GM12873 (cell line): ENCODE data around the gene OSER1.

Source experiments
- TF ChIP-seq, protein P1 (sequence below): IDR thresholded peaks from 2 replicates; pipeline ENCODE4 v1.5.1; 2012; ENCODE audit warnings: low read depth, mild to moderate bottlenecking, moderate library complexity, low read length, control low read depth; ENCODE audit not compliant: insufficient read depth; ENCODE audit errors: missing control alignments

The OSER1 gene

DNA sequence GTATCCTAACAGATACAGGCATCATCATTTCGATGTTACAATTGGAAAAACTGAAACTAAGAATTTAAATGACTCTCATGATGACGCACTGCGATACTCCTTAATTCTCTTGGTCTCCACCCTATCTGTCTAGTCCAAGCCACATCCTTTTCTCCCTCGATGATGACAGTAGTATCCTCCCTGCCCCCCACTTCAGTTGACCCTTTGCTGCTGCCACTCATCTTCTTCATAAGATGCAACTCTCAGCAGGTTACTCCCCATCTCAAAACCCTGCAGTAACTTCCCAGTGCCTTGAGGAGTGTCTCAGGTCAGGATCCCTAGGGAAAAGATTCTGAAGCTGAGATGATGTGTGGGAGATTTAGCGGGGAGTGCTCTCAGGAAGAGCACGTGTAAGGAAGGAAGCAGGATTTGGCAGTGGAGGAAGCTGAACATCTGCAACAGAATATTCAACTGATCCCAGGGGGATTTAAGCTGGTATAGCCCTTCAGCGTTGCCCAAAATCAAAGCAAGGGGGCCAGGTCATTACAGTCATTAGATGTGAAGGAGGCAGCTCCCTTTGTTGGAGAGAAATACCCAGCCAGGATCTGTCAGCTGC, 39.7 kb downstream of the OSER1 start:
- TF ChIP-seq, protein P1, sequence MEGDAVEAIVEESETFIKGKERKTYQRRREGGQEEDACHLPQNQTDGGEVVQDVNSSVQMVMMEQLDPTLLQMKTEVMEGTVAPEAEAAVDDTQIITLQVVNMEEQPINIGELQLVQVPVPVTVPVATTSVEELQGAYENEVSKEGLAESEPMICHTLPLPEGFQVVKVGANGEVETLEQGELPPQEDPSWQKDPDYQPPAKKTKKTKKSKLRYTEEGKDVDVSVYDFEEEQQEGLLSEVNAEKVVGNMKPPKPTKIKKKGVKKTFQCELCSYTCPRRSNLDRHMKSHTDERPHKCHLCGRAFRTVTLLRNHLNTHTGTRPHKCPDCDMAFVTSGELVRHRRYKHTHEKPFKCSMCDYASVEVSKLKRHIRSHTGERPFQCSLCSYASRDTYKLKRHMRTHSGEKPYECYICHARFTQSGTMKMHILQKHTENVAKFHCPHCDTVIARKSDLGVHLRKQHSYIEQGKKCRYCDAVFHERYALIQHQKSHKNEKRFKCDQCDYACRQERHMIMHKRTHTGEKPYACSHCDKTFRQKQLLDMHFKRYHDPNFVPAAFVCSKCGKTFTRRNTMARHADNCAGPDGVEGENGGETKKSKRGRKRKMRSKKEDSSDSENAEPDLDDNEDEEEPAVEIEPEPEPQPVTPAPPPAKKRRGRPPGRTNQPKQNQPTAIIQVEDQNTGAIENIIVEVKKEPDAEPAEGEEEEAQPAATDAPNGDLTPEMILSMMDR = no peak

DNA sequence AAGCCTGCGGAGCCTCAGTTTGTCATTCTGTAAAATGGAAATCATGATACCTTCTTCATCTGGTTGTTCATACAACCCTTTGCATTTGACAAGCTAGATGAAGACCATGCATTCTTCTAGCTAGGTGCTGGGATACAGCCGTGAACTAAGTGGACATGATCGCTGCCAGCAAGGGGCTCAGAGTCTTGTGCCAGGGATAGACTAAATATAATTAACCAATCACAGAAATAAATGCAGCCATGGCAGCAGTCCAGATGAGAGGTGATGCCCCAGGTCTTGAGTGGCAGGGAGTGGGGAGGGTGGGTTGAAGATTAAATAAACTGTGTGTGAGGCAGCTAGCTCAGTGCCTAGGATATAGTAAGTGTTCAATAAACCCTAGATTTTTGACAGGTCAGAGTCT, 42.8 kb downstream of the OSER1 start:
- TF ChIP-seq, protein P1 = no peak

- TF ChIP-seq, protein P1 = no peak
These were observed 44.1 kb downstream of the OSER1 start for GRCh38 chr20:44166477-44166876.

GRCh38 chr20:44166008-44166407, 44.6 kb downstream of the OSER1 start:
- TF ChIP-seq, protein P1 = no peak

DNA sequence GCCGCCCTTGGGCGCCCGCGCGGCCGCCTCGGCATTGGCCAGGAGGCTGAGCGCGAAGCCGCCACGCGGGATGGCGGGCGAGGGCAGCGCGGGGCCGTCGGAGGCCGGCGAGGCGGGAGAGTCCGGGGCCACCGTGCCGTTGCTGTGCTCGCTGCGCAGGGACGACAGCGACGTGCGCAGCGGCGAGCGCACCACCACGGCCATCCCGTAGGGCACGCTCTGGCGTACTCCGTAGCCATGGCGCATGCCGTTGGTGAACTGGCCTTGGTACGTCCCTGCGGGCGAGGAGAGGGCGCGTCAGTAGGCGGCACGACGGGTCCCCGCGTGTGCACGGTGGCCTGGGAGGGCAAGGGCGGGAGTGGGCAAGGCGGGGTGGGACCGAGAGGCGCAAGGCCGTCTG, 50.4 kb downstream of the OSER1 start:
- TF ChIP-seq, protein P1 = no peak

GRCh38 chr20:44159711-44160110, 50.9 kb downstream of the OSER1 start:
- TF ChIP-seq, protein P1 = no peak

GRCh38 chr20:44159125-44159524, 51.4 kb downstream of the OSER1 start:
- TF ChIP-seq, protein P1 = no peak
